H9 (cell line): ENCODE data around the gene FAM219B. TPM values are rescaled to one million over a fixed set of nuclear protein-coding genes. Genes with fewer than 3 reads are reported as not detected.

Experiments
- DNase-seq: peaks from one replicate; pipeline ENCODE4 v3.0.0-alpha.2; 2017
- H2AFZ ChIP-seq: one replicate; pipeline ENCODE4 v1.6.1; 2013; ENCODE audit warnings: mild to moderate bottlenecking, low read length, control low read depth, moderate library complexity
- H2AK5ac ChIP-seq: 2 replicates; pipeline ENCODE4 v1.6.1; 2013; ENCODE audit warnings: low read length, control low read depth, mixed read lengths; ENCODE audit not compliant: insufficient read length
- H2BK120ac ChIP-seq: one replicate; pipeline ENCODE4 v1.6.1; 2013; ENCODE audit warnings: low read depth, mild to moderate bottlenecking, low read length, control low read depth, inconsistent platforms; ENCODE audit not compliant: poor library complexity, severe bottlenecking
- H2BK12ac ChIP-seq: 2 replicates; pipeline ENCODE4 v1.6.1; 2013; ENCODE audit warnings: low read length, control low read depth, mixed read lengths, low read depth; ENCODE audit not compliant: insufficient read length
- H2BK15ac ChIP-seq: 2 replicates; pipeline ENCODE4 v1.6.1; 2013; ENCODE audit warnings: low read depth, low read length, control low read depth
- H2BK20ac ChIP-seq: one replicate; pipeline ENCODE4 v1.6.1; 2013; ENCODE audit warnings: low read depth, mild to moderate bottlenecking, low read length, control low read depth, inconsistent platforms; ENCODE audit not compliant: poor library complexity, severe bottlenecking
- H2BK5ac ChIP-seq: 2 replicates; pipeline ENCODE4 v1.6.1; 2013; ENCODE audit warnings: low read length, control low read depth, mixed read lengths; ENCODE audit not compliant: insufficient read length
- H3K14ac ChIP-seq: 2 replicates; pipeline ENCODE4 v1.6.1; 2013; ENCODE audit warnings: low read length, control low read depth; ENCODE audit not compliant: insufficient read depth
- H3K18ac ChIP-seq: 2 replicates; pipeline ENCODE4 v1.6.1; 2013; ENCODE audit warnings: low read depth, mild to moderate bottlenecking, mixed read lengths, low read length, control low read depth; ENCODE audit not compliant: insufficient read length
- H3K23ac ChIP-seq: 2 replicates; pipeline ENCODE4 v1.6.1; 2013; ENCODE audit warnings: low read length, control low read depth, mixed read lengths, low read depth; ENCODE audit not compliant: insufficient read length
- H3K23me2 ChIP-seq: 2 replicates; pipeline ENCODE4 v1.6.1; 2013; ENCODE audit warnings: low read depth, mild to moderate bottlenecking, mixed read lengths, low read length, control low read depth; ENCODE audit not compliant: insufficient read length, poor library complexity, severe bottlenecking
- H3K27ac ChIP-seq: 2 replicates; pipeline ENCODE4 v1.5.1; 2013; ENCODE audit warnings: low read length, control low read depth, mixed read lengths, low read depth; ENCODE audit not compliant: insufficient read length
- H3K27me3 ChIP-seq: 2 replicates; pipeline ENCODE4 v1.6.1; 2013; ENCODE audit warnings: low read length, control low read depth, inconsistent platforms; ENCODE audit not compliant: insufficient read depth
- H3K4ac ChIP-seq: 2 replicates; pipeline ENCODE4 v1.6.1; 2013; ENCODE audit warnings: low read depth, mild to moderate bottlenecking, control low read depth, inconsistent platforms, low read length, moderate library complexity
- H3K4me1 ChIP-seq: 2 replicates; pipeline ENCODE4 v1.6.1; 2013; ENCODE audit warnings: low read length, control low read depth, inconsistent platforms; ENCODE audit not compliant: insufficient read depth
- H3K4me2 ChIP-seq: 2 replicates; pipeline ENCODE4 v1.6.1; 2013; ENCODE audit warnings: low read length, control low read depth, mixed read lengths; ENCODE audit not compliant: insufficient read length, insufficient read depth
- H3K56ac ChIP-seq: 2 replicates; pipeline ENCODE4 v1.6.1; 2013; ENCODE audit warnings: low read depth, mild to moderate bottlenecking, mixed read lengths, low read length, control low read depth; ENCODE audit not compliant: insufficient read length
- H3K79me1 ChIP-seq: 2 replicates; pipeline ENCODE4 v1.6.1; 2013; ENCODE audit warnings: low read depth, mild to moderate bottlenecking, moderate library complexity, low read length, control low read depth, inconsistent platforms; ENCODE audit not compliant: insufficient read depth, poor library complexity, severe bottlenecking
- H3K79me2 ChIP-seq: 2 replicates; pipeline ENCODE4 v1.6.1; 2013; ENCODE audit warnings: low read length, control low read depth, inconsistent platforms; ENCODE audit not compliant: insufficient read depth
- H3K9ac ChIP-seq: 2 replicates; pipeline ENCODE4 v1.6.1; 2013; ENCODE audit warnings: low read length, control low read depth, mixed read lengths; ENCODE audit not compliant: insufficient read length; ENCODE audit errors: extremely low read depth
- H3K9me3 ChIP-seq: one replicate; pipeline ENCODE4 v1.6.1; 2013; ENCODE audit warnings: low read depth, low read length, inconsistent platforms; ENCODE audit not compliant: control insufficient read depth
- H3T11ph ChIP-seq: one replicate; pipeline ENCODE4 v1.6.1; 2013; ENCODE audit warnings: mild to moderate bottlenecking, low read length, control low read depth, inconsistent platforms
- H4K20me1 ChIP-seq: one replicate; pipeline ENCODE4 v1.6.1; 2013; ENCODE audit not compliant: control insufficient read depth, insufficient read length, insufficient read depth
- H4K5ac ChIP-seq: 2 replicates; pipeline ENCODE4 v1.6.1; 2013; ENCODE audit warnings: low read depth, mild to moderate bottlenecking, mixed read lengths, low read length, control low read depth; ENCODE audit not compliant: insufficient read length
- H4K8ac ChIP-seq: replicated peaks from 2 replicates; pipeline ENCODE4 v1.6.1; 2013; ENCODE audit warnings: low read length, control low read depth, mixed read lengths, low read depth; ENCODE audit not compliant: insufficient read length
- H4K91ac ChIP-seq: 2 replicates; pipeline ENCODE4 v1.6.1; 2013; ENCODE audit warnings: low read depth, mild to moderate bottlenecking, moderate library complexity, mixed read lengths, low read length, control low read depth; ENCODE audit not compliant: insufficient read length
- H3K27ac Mint-ChIP-seq, 3 experiments: 2 replicates in 2 of 3; 3 replicates in 1 of 3; pipeline ENCODE4 v1.8.0; 2020 to 2021; ENCODE audit warnings: mixed read lengths in 3 of 3, mild to moderate bottlenecking in 1 of 3, moderate library complexity in 1 of 3
- H3K27me3 Mint-ChIP-seq: 2 replicates; pipeline ENCODE4 v1.8.0; 2021; ENCODE audit warnings: low read depth, mild to moderate bottlenecking, moderate library complexity, mixed read lengths
- H3K36me3 Mint-ChIP-seq, 3 experiments: 2 replicates in 2 of 3; 3 replicates in 1 of 3; pipeline ENCODE4 v1.8.0; 2020 to 2021; ENCODE audit warnings: low read depth in 3 of 3, mixed read lengths in 3 of 3; ENCODE audit not compliant: insufficient read depth in 1 of 3
- H3K4me1 Mint-ChIP-seq, 2 experiments: 2 replicates each; pipeline ENCODE4 v1.8.0; 2020; ENCODE audit warnings: mixed read lengths in 2 of 2
- H3K4me3 Mint-ChIP-seq, 2 experiments: 2 replicates in 1 of 2; 3 replicates in 1 of 2; pipeline ENCODE4 v1.8.0; 2020 to 2021; ENCODE audit warnings: mild to moderate bottlenecking in 2 of 2, mixed read lengths in 2 of 2, moderate library complexity in 1 of 2
- H3K9me3 Mint-ChIP-seq, 2 experiments: 2 replicates in 1 of 2; 3 replicates in 1 of 2; pipeline ENCODE4 v1.8.0; 2020; ENCODE audit warnings: mild to moderate bottlenecking in 2 of 2, mixed read lengths in 2 of 2, moderate library complexity in 1 of 2
- CTCF ChIP-seq: fragments of 200-600 bp; sonication (generic); conservative IDR thresholded peaks from 3 replicates; pipeline ENCODE4 v1.8.0; 2021; ENCODE audit warnings: antibody characterized with exemption, mild to moderate bottlenecking
- WGBS: extraction: QIAGEN DNeasy Blood & Tissue Kit; methylation state at CpG from one replicate; pipeline ENCODE4 v1.1.7; 2013; ENCODE audit warnings: missing lambda C conversion rate, low lambda C conversion rate, mixed read lengths; ENCODE audit not compliant: insufficient read length; ENCODE audit errors: extremely low coverage; 5-methylcytosine and 5-hydroxymethylcytosine counted together
- total RNA-seq: library from RNA; stranded (reverse); gene quantifications from 2 replicates; pipeline ENCODE4 v1.2.1, GENCODE V29; 2021

Gene FAM219B
- total RNA-seq, 1 experiment from 2014 or later = 60.3 TPM

- no peak overlapping the region for H2BK12ac ChIP-seq
- H2BK15ac ChIP-seq = no peak overlapping the region
- H3K36me3 Mint-ChIP-seq = peaks cover 38 to 58% (median 51%) of the 10 kb centered on the region in 3 experiments
- no peak overlapping the region for H3K18ac ChIP-seq
- no peak for TF ChIP-seq CTCF
- no peaks in the 10 kb centered on the region for H3K23me2 ChIP-seq
- H3K79me1 ChIP-seq = no peaks in the 10 kb centered on the region
- H3K4ac ChIP-seq = no peak overlapping the region
- H3K4me1 Mint-ChIP-seq = no peaks in the 10 kb centered on the region
- H3K9me3 ChIP-seq = no peaks in the 10 kb centered on the region
- H2BK120ac ChIP-seq = no peak overlapping the region
- no peak overlapping the region for H3T11ph ChIP-seq
- H4K5ac ChIP-seq = no peak overlapping the region
- H2BK20ac ChIP-seq = no peak overlapping the region
- WGBS = no CpG with 5 or more reads among the region's 9 CpGs
- no peaks in the 10 kb centered on the region for H3K79me2 ChIP-seq
- H2AFZ ChIP-seq = no peak overlapping the region
- H3K27ac Mint-ChIP-seq = no peak overlapping the region
- no peak overlapping the region for H3K27ac ChIP-seq
- H2AK5ac ChIP-seq = no peak overlapping the region
- no peaks in the 10 kb centered on the region for H3K27me3 Mint-ChIP-seq
- H3K9ac ChIP-seq = no peak overlapping the region
- no peak overlapping the region for H3K4me2 ChIP-seq
- no peak overlapping the region for H3K23ac ChIP-seq
- H3K14ac ChIP-seq = no peak overlapping the region
- no peak overlapping the region for H3K56ac ChIP-seq
- H4K20me1 ChIP-seq = no peaks in the 10 kb centered on the region
- peaks cover 0 to 5% of the 10 kb centered on the region in 2 experiments; a peak in 1 of 5 replicates for H3K9me3 Mint-ChIP-seq
- no peak overlapping the region for H3K4me3 Mint-ChIP-seq
- no peaks in the 10 kb centered on the region for H3K27me3 ChIP-seq
- H3K4me1 ChIP-seq = no peaks in the 10 kb centered on the region
- no peak overlapping the region for H2BK5ac ChIP-seq
- DNase-seq = no peak
- H4K91ac ChIP-seq = no peak overlapping the region
- H4K8ac ChIP-seq = no peak overlapping the region
Observed at GRCh38 chr15:74913041-74913440, 6.4 kb upstream of the FAM219B start.
